SH-SY5Y (cell line): ENCODE measurements around the gene CD86.

ENCODE experiments used
- GATA2 ChIP-seq: IDR thresholded peaks from 2 replicates; pipeline ENCODE4 v1.6.1; 2011; ENCODE audit warnings: mild to moderate bottlenecking, low read depth, low read length
- GATA3 ChIP-seq: IDR thresholded peaks from 2 replicates; pipeline ENCODE4 v1.6.1; 2011; ENCODE audit warnings: low read depth, mild to moderate bottlenecking, low read length, moderate library complexity

CD86 gene, protein sequence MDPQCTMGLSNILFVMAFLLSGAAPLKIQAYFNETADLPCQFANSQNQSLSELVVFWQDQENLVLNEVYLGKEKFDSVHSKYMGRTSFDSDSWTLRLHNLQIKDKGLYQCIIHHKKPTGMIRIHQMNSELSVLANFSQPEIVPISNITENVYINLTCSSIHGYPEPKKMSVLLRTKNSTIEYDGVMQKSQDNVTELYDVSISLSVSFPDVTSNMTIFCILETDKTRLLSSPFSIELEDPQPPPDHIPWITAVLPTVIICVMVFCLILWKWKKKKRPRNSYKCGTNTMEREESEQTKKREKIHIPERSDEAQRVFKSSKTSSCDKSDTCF

DNA sequence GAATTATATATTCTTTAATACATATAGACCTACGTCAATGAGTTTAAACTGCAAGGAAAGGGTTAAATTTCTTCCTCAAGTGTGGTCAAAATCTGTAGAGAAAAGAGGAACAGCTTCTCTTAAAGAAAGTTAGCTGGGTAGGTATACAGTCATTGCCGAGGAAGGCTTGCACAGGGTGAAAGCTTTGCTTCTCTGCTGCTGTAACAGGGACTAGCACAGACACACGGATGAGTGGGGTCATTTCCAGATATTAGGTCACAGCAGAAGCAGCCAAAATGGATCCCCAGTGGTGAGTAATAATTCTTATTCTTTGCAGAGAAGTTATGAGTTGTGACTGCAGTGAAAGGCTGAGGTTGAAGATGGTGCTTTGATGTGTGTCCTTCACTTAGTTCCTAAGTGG lies at the start of gene CD86:
TSS of gene CD86 (plus strand) at position 148 of the 400 bp plus-strand sequence. CDS start at position 276, 128 bp downstream.
- TF ChIP-seq GATA2 (no peak), GATA3 (no peak)

GRCh38 chr3:122006267-122006666 lies 48.9 kb upstream of the CD86 start:
- TF ChIP-seq GATA2 (no peak), GATA3 (no peak)

DNA sequence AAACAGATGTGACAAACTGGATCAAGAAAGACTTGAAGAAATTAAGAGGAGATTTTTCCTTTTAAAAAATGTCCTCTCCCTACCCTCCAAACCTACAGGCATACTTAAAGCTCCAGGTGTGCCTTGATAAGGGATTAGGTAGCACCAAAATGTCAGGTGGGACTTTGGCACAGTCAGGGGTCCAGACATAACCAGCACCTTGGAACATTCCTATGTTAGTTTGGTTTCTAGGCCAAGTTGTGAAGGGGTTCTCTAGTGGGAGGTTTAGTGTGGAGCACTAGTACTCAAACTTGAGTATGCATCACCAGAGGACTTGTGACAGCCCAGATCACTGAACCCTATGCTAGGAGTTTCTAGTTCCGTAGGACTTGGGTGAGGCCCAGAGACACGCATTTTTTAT lies 47.0 kb upstream of the CD86 start:
- no peak for TF ChIP-seq GATA3
- no peak for TF ChIP-seq GATA2

GRCh38 chr3:122010506-122010905 lies 44.7 kb upstream of the CD86 start:
- TF ChIP-seq GATA2 (no peak), GATA3 (no peak)

DNA sequence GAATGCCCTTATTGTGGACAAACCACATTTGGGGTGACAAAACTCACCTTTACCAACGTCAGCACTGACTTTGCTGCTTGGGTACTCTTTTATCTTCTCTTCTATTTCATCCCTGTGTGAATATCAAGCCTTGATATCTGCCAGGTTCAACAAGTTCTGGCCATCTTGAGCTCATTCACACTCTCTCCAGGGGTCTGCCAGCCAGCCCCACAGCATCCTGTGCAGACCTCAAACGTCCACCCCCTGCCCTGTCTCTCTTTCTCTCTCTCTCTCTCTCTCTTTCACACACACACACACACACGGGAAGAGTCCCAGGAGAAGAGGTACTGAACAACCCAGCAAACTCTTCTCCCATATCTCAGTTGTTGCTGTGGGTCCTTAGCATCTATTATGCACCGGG lies 43.8 kb upstream of the CD86 start:
- TF ChIP-seq GATA2, result no peak
- no peak for TF ChIP-seq GATA3

GRCh38 chr3:122012821-122013220 lies 42.3 kb upstream of the CD86 start:
- TF ChIP-seq GATA2, result no peak
- TF ChIP-seq GATA3, result no peak

GRCh38 chr3:122013448-122013925 lies 41.7 kb upstream of the CD86 start:
- TF ChIP-seq GATA2 (no peak), GATA3 (no peak)

- no peak for TF ChIP-seq GATA3
- no peak for TF ChIP-seq GATA2
These were observed 40.4 kb upstream of the CD86 start for GRCh38 chr3:122014741-122015140.

GRCh38 chr3:122019493-122019892 lies 35.7 kb upstream of the CD86 start:
- TF ChIP-seq GATA2 (no peak), GATA3 (no peak)

GRCh38 chr3:122021037-122021436 lies 34.1 kb upstream of the CD86 start:
- TF ChIP-seq GATA3, result no peak
- no peak for TF ChIP-seq GATA2

GRCh38 chr3:122021811-122022401 lies 33.3 kb upstream of the CD86 start, which contains the start of gene ILDR1:
Gene ILDR1, minus strand, starts transcription at chr3:122022247. Its CDS starts 170 bp downstream, at chr3:122022077.
- TF ChIP-seq GATA2 (no peak), GATA3 (no peak)

DNA sequence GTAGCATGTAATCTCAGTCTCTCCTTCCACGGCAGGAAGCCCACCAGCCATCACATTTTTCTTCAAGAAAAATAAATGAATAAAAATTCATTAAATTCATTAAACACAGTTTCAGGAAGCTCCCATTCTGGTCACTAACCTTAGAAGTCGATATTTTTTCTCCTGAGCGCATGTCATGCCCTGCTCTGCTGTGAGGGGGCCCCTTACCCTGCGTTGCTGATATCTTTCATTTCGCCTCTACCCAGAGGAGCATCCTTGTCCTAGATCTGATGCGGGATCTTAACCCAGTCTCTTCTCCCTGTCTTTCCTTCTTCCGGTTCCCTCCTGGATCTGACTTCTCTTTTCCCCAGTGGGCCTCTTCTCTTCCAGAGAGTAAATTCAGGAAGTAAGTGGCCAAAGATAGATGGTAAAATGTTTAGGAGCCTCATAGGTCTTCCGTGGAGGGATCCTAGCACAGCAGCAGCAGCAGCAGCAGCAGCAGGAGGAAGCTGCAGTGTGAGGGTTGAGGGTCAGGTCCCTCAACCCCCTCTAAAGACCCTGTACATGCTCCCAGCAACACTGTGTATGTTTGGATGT lies 31.7 kb upstream of the CD86 start:
- TF ChIP-seq GATA3 (no peak), GATA2 (no peak)

DNA sequence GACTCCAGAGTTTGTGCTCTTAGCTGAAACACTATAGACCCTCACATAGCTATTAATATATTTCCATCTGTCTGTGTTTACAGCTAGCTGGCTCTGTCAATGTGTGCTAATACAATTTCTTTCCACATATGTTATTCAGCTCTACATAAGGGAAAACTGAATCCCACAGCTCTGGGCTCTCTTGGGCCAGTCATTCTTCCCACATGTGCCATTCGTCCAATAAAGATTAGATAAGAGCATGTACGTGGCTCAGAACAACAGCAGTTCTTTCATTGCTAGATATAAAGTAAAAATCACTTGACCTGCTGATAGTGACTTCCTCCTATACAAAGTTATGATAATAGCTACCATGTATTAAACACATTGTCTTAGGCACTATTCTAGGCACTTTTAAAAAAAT lies 30.4 kb upstream of the CD86 start:
- TF ChIP-seq GATA3, result no peak
- TF ChIP-seq GATA2, result no peak

GRCh38 chr3:122025296-122025695 lies 29.9 kb upstream of the CD86 start:
- no peak for TF ChIP-seq GATA3
- no peak for TF ChIP-seq GATA2
